ENCODE measurements around the gene ALDOB.

ALDOB gene

DNA sequence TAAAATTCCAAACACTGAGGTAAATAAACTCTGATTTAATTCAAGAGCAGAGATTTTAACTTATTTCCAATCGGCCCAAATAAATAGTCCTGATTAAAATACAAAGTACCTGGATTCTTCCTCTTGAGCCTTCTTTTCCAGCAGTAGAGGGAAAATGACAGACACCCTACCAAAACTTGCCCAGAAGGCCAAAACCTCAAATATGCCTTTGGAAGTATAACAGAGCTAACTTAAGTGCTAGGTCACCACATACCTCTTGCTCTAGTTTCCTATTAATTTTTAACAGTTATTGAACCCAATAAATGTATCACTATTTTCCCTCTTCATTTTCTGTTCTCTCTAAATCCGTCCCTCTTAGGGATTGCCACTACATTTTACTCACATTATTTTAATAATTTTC lies 52.2 kb downstream of the ALDOB start:
- no peak for DNase-seq (ENCODE audit: low read depth in 2 of 2)

GRCh38 chr9:101381833-101382342 lies 53.7 kb downstream of the ALDOB start:
- no peak for DNase-seq (ENCODE audit: low read depth in 2 of 2)

- DNase-seq (ENCODE audit: low read depth in 2 of 2) = no peak
These were observed 54.5 kb downstream of the ALDOB start for GRCh38 chr9:101381118-101381517.

DNA sequence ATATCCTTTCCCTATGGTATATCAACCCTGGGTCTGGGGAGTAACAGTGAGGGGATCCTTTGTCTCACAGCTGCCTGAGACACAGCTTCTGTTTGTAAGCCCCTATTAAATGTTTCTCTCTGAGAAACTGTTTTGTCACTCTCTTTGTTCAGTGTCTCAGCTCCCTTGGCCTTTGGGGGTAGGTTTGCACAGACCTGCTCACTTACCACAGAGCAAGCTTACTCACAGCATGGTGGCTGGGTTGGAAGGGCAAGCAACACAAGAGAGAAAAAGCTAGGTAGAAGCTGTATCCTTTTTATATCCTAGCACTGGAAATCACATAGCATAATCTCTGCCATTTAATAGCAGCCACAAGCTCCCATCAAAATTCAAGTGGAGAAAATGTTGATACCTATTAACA lies 55.3 kb downstream of the ALDOB start:
- DNase-seq (ENCODE audit: low read depth in 2 of 2) = no peak

DNA sequence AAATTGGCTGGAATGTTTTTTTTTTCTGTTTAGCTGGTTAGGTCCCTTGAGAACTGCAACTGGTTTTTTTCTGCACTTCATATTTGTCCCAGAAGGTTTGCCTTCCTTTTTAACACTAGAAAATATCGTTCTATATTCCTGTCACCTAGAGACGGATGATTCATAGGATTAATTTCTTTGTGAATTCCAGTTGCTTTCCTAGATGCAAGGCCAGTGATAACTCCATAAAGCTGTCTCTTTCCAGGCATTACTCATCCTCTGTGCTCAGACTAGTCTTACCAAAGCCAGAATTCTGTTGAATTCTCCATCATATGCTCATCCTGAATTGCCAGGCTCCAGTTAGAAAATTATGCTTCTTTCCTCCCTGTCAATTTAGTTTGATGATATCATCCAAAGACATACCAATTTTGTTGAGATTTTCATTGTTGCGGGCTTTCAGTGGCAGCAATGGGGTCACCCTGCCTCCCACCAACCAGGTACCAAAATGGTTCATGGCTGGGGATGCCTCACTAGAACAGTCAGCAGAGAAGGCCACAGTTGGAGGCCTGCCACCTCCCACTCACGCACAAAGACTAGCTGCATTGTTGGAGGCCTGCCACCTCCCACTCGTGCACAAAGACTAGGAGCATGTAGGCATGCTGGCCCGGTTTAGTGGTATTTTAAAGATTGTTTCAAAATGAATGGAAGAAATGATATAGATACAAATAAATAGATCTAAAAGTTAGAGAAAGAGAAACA lies 59.3 kb downstream of the ALDOB start:
- no peak for DNase-seq (ENCODE audit: low read depth in 2 of 2)

- no peak for DNase-seq (ENCODE audit: low read depth in 2 of 2)
These were observed 60.0 kb downstream of the ALDOB start for GRCh38 chr9:101375546-101375945.

GRCh38 chr9:101372327-101373118 lies 63.1 kb downstream of the ALDOB start:
- DNase-seq (ENCODE audit: low read depth in 2 of 2) = no peak

- no peak for DNase-seq (ENCODE audit: low read depth in 2 of 2)
These were observed 63.8 kb downstream of the ALDOB start for GRCh38 chr9:101371813-101372212.
